ENCODE data around the gene HERC3.

HERC3 gene

DNA sequence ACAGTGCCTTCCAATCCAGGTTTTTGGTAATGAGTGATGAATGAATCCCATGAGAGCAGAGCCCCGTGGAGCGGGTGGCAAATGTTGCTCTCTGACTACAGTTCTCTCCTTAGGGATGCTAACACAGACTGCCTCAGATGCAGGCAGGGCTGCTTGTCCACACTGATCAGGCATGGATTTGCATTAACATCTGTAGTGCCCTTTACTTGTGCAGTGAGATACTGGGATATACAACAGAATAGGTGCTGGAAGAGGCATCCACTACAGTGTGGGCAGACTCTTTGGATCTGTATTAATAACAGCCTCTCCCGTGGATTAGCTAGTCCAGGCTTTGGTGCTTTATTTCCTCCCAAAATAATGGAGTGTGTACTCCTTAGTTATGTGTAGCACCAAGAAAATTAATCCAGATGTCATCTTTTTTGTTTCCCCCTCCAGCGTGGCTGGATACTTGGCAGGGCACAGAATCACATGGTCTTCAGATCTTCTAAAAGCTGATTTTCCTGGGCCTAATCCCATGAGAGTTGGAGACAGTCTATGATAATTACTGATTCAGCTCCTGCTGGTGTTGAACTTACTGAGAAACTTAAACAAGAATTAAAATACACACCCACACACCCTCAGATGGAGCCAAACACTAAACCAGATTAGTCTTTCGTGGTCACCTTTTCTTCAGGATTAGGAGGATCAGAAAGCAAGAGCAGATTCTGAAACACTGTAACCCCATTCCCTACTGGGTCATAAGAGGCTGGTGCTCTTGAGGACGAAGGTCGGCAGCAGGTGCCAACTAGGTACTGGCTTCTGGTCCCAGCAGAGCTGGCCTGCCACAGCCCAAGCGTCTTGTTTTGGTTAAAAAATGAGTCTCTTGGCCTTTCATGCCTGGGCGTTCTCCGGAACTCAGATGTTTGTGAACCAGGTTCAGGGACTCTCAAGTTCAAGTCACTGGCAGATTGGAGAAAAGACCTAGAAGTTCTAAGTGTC lies 128.5 kb downstream of the HERC3 start:
- DNase-seq (ENCODE audit: low read depth): no peak

GRCh38 chr4:88722276-88722780 lies 130.0 kb downstream of the HERC3 start:
- no peak for DNase-seq (ENCODE audit: low read depth)

DNA sequence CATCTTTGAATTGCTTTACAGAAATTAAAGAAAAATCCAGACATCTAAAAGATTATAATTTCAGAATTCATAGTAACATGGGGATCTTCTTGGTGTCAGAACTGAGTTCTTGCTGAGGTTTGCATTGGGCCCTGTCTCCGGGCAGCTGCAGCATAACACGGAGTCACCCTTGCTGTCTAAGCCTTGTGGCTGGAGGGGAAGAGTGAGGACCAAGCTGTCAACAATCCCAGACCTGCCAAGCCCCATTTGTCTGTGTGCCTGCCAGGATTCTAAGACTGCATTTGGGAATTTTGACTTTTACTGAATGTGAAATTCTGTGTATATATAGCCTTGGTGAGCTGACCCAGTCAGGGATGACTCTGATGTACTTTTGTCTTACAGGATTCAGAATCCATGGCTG lies 130.5 kb downstream of the HERC3 start:
- DNase-seq (ENCODE audit: low read depth): no peak

DNA sequence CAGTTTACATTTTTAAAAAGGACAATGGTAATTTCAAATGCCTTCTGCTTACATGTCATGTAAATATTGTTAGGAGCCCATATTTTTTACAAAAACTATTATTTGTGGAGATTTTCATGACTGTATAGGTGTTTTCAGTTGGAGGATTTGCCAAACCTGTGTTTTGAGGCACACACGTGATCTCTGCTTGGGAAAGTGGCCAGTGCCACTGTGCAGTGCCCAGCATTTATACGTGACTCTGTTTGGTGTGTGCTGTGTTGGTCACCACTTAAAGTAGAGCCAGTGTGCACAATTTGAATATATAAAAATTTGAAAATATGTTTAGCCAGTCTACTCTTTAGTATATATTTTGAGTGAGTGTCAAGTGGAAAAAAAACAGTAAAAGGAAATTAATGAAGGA lies 132.1 kb downstream of the HERC3 start:
- DNase-seq (ENCODE audit: low read depth): no peak

DNA sequence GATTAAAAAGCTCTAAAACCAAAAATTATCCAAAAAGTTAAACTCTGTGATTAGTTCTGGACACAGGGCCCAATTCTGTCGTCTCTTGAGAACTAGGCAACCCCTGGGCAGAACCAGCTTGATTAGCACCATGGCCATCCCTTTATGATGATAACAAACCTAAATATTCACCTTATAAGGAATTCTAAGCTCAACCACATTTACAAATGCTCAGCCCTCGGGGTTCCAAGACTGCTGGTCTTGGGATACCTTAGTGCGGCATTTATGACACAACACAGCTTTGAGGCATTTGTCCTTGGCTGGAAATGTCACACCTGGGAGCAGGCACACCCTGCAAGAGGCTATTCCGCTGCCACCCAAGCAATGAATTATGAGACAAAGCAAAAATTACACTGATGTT lies 132.9 kb downstream of the HERC3 start:
- no peak for DNase-seq (ENCODE audit: low read depth)

DNA sequence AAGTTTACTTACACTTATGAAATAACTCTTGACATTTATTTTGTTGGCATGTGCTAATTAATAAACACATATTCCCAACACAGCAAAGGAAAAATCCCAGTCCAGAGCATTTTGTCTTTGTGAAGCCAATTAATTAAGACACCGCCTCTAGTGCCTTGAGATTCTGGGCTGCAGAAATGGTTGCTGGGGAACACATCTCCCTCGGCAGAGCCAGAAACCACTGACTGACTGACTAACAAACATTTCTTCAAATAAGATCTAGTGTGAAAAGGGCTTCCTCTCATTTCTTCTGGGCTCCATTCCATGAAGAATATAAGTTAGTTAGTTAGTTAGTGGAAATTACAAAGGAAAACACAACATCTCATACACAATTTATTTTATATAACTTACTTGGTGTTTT lies 133.7 kb downstream of the HERC3 start:
- no peak for DNase-seq (ENCODE audit: low read depth)

GRCh38 chr4:88728146-88728545 lies 135.9 kb downstream of the HERC3 start:
- no peak for DNase-seq (ENCODE audit: low read depth)

DNA sequence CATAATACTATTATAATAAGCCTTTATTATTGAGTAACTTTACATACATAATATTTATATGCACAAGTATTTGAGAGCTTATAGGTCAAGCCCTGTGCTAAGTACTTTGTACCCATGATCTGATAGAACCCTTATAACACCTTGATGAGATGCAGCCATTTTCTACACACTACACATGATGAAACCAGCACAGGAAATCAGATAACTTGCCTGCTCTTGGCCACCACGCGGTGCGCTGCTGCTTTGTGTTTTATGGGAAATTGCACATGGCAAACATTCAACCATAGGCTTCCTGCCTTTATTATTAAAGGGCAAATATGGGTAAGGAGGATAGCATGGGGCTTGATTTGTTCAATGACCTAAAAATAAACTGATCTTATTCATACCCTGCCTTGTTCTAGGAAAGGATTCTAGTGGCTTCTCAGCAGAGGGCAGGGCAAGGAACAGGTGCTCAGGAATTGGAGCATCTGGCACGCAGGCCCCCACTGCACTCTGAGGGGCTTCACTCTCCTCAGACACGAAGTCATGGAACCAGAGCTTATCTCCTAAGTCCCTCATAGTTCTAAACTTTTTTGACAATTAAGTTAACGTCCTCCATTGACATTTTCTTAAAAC lies 137.0 kb downstream of the HERC3 start:
- no peak for DNase-seq (ENCODE audit: low read depth)

- no peak for DNase-seq (ENCODE audit: low read depth)
Measured at GRCh38 chr4:88730811-88731210, 138.5 kb downstream of the HERC3 start.

GRCh38 chr4:88731381-88731780 lies 139.1 kb downstream of the HERC3 start:
- no peak for DNase-seq (ENCODE audit: low read depth)

DNA sequence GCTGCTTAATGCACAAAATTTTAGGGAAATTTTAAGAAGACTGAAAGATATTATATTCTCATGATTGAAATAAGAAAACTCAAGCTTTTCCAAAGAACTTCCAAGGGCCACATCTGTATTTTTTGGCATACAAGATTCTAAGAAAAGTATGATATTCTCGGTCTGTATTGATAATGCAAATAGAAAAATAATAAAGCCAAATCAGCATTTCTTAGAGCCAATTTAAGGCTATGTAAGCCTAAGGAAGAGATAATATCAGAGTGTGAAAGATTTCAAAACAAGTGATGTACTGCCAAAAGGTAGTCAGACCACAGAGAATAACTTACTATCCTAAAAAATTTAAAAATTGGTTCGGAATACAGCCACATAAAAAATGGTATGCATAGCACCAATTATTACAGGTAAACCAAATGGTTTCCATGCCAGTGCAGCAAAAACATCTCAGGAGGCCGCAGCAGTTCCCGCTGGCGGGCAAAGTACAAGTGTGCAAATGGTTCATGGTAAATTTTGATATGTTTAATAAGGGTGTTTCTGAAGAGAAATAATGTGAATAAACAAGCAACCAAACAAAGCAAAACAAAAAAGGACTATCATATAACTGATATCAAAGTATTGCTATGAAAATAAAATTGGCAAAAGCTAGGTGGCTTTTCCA lies 140.6 kb downstream of the HERC3 start:
- DNase-seq (ENCODE audit: low read depth): no peak

- DNase-seq (ENCODE audit: low read depth): no peak
Measured at GRCh38 chr4:88734403-88734949, 142.2 kb downstream of the HERC3 start.

DNA sequence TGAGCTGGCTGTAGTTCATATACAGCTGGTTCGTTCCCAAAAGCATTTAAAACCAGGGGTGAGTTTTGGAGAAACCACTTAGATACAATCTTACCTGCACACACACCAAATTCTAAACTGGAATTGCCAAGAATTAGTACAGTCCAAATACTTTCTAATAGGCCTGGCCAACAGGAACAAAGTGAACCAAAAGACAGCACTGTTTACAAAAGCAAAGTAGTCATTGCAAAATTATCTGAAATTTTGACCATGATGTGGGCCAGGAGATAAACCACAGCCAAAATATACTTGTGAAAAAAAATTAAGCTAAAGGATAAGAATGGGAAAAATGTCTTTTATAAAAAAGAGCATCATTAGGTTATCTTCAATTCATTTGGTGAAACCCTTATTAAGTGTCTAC lies 143.3 kb downstream of the HERC3 start:
- DNase-seq (ENCODE audit: low read depth): no peak

DNA sequence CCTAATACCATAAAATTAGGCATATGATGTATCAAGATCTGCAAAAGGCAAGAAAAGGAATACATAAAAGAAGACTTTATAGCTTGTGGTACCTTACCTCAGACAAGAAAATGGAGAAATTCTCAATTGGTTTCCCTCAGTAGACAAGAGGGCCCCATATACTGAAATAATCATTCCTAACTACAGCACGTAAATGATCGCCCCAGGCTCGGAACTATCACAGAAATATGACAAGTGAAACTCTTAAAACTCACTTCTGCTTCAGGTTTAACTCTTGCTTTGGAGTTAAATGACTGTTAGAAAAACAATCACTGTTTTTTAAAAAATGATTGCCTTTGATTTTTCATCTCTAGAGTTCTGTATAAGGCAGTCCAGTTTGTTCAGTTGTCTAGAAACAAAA lies 144.0 kb downstream of the HERC3 start:
- DNase-seq (ENCODE audit: low read depth): no peak

DNA sequence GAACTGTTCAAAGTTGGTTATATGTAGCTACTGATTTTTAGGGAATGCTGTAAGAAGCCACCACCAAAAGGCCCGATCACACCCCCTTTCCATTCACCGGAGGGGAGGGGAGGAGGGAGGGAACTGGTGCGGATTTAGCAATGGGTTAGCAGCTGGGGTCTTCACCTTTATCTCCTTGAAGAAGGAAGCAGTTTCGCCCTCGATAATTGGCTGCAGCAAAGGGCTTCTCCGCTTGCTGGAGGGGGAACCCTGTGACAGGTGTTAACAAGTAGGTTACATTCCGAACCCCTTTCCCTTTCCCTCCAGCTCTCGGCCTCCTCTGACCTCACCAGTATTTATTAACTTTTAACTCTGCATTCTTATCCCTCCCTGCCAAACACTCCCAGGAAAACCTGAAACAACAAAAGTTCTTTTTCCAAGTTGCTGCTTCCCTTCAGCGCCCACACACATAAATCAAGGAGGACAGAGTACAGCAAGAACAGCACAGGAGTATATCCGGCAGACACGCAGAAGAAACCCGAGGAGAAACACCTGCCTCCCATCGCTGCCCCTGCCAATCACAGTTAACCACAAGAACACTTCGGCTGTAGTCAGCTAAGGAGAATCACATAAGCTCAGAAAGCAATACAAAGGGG lies 145.1 kb downstream of the HERC3 start:
- DNase-seq (ENCODE audit: low read depth): no peak

DNA sequence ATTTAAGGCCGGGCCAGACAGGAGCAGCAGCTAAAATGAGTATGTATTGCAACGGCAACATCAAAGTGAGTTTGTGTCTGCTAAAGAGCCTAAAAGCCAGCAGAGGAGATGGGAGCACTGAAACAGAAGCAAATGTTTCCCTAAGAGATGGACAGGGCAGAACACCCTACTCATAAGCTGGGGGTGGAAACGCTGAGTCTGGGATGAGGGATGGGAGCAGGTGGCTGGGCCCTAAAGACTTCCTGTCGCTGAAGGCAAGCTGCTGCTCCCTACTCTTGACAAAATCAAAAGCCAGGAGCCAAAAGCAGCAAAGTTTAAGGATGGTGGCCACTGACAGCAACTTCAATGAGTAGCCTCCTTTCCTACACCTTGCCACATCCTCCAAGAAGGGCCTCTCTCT lies 145.9 kb downstream of the HERC3 start:
- DNase-seq (ENCODE audit: low read depth): no peak

DNA sequence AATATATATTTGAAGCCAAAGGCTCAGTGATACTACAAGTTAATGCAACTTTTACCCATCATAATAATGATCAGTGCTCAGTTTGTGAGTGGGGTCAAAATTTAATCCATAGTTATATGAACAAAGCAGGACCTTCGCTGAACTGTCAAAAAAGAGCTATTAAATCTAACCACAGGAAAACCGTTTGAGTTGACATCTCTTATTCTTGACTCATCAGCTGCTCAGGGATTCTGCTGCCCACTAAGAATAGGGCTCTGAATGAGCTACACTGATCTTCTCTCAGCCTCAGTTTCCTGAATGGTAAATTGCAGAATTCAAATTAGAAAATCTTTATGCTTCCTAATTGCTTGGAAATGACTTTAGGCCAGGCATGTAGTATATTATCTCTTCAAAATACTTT lies 150.3 kb downstream of the HERC3 start:
- DNase-seq (ENCODE audit: low read depth): no peak

DNA sequence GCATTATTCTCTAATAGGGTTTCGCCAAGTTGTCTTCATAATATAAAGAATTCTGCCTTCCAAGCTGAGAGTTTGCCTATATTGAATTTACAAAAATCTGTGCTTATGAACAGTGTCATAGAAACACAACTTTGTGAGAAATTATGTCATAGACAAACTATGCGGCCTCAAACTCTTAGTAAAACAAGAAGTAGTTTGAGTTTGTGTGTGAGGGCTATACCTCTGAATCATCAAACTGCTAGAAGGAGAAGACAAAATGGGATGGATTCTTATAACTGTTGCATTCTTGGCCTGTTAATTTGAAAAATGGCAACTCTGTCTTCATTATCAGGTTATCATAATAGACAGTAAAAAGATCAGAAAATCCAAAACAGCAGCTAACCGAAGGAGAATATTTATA lies 151.4 kb downstream of the HERC3 start:
- DNase-seq (ENCODE audit: low read depth): no peak

DNA sequence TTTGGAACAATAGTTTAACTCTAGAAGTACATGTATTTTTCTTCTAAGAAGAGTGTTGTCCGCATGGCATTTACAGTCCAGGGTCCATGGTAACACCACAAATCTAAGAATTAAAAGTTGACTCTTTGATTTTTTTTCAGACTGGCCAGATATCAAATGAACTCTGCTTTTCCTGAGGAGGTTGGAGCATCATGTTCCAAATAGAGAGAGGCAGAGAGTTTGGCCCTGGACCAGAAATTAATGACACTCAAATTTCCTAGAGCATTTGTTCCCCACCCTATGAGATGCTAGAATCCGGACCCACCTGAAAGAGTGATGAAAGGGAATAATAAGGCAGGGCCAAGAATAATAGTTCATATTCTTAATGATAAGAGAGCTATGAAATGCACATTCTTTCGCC lies 152.3 kb downstream of the HERC3 start:
- DNase-seq (ENCODE audit: low read depth): no peak

GRCh38 chr4:88745175-88745574 lies 152.9 kb downstream of the HERC3 start:
- DNase-seq (ENCODE audit: low read depth): no peak

DNA sequence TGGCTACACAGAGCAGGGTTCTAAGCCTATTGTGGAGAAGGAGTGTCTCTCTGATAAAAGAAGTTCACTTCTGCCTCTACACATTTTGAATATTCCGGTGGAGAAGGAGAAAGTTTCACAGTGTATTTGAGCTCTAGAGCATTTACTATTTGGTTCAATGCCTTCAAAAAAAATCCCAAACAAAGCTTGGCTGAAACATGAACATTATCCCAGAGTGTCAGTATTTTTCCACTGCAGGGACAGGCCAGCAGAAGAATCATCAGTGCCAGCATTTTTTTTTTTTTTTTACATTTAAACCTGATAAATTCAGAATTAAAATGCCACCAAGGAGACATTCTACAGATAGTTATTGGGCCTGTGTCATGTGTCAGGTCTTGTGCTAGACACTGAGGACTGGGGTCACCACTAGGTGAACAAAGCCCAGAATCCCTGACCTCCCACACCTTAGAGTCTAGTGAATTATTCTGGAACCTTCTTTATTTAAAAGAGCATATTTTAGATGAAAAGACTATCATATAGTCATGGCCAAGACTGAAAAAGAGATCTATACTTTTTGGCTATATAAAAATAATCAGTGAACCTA lies 153.4 kb downstream of the HERC3 start:
- no peak for DNase-seq (ENCODE audit: low read depth)

DNA sequence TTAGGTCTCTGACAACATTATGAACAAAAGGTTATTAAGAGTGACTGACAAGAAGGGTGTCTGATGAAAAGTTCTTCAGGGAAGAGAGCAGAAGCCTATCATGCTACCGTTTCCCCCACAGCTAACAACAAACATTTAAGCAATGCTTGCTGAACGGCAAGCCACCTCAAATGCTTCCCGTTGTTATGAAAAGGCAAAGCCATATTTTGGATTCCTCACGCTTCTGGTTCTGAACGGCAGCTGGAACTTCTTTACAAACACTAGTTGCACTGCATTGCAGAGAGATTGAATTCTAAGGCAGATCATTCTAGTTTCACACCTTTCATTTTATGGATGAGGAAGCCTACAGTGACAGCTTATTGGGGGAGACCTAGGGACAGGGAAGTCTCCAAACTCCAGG lies 153.9 kb downstream of the HERC3 start:
- DNase-seq (ENCODE audit: low read depth): no peak
